Pancreas (tissue), 10 donors: ENCODE data around the gene STAG1. TPM values are rescaled to one million over a fixed set of nuclear protein-coding genes. Genes with fewer than 3 reads are reported as not detected.

Experiments used
- ATAC-seq, 4 donors: fragments of 200-7000 bp; cut with Tn5 transposase; one replicate each; pipeline versions ENCODE4 v1.8.0 to v1.9.1; 2020; ENCODE audit warnings: mild to moderate bottlenecking in 4 of 4, moderate library complexity in 4 of 4
- DNase-seq, 6 donors: peaks; one replicate each; pipeline ENCODE4 v3.0.0-alpha.2; 2020
- FAIRE-seq: peaks from 2 replicates; lab custom pipeline; 2012; peaks lifted over from hg19 to GRCh38; lab: Jason Lieb, UNC
- H3K27ac ChIP-seq, 4 donors: fragments of 200-600 bp; sonication (generic); 1 replicate in 3 of 4; 2 replicates in 1 of 4; pipeline versions ENCODE4 v1.5.0 to v1.8.0; 2020
- H3K27me3 ChIP-seq, 4 donors: fragments of 200-600 bp; one replicate each; pipeline ENCODE4 v1.8.0; 2021
- H3K36me3 ChIP-seq, 3 donors: fragments of 200-600 bp; sonication (generic) in 1 of 3; one replicate each; pipeline versions ENCODE4 v1.5.0 to v1.8.0; 2020 to 2021
- H3K4me1 ChIP-seq, 3 donors: fragments of 200-600 bp; one replicate each; pipeline ENCODE4 v1.8.0; 2021
- H3K4me3 ChIP-seq, 4 donors: fragments of 200-600 bp; sonication (generic) in 2 of 4; one replicate each; pipeline versions ENCODE4 v1.5.0 to v1.8.0; 2020 to 2021
- H3K9me3 ChIP-seq, 4 donors: fragments of 200-600 bp; one replicate each; pipeline ENCODE4 v1.8.0; 2021
- WGBS, 2 donors: extraction: QIAGEN DNeasy Blood & Tissue Kit; methylation state at CpG; one replicate each; pipeline ENCODE4 v1.1.7; 2013; 5-methylcytosine and 5-hydroxymethylcytosine counted together
- intact Hi-C, 3 donors: fragments of 100-400 bp; cut with DNase I; formaldehyde crosslinking; loops; one replicate each; pipeline versions ENCODE4 v1.11.1 to v1.14.2; 2022
- polyA plus RNA-seq, 2 donors: library from polyadenylated mRNA; stranded (reverse); fragments of 200-250 nt; gene quantifications; one replicate each; pipeline ENCODE4 v1.2.3, GENCODE V29; 2013
- total RNA-seq, 6 donors: library from RNA; stranded (reverse); fragmentation: NEBNext Ultra II Directional in 4 of 6; extraction: Animal tissue kit (Norgen Biotek cat#: 25700) in 4 of 6; gene quantifications; one replicate each; pipeline versions ENCODE4 v1.2.1 to v1.2.4, GENCODE V29; 2021 to 2023
- TF ChIP-seq, protein P1 (sequence below), 4 donors: fragments of 200-600 bp; sonication (generic) in 3 of 4; IDR thresholded peaks; one replicate each; pipeline versions ENCODE4 v1.5.0 to v1.8.0; 2021; ENCODE audit warnings: antibody characterized with exemption in 4 of 4
- donor health status: healthy with polysubstance abuse.
- donor health status: DM: no; HTN: no; CAD: no; lungs with moderate emphysema.
- donor health status: DM: no; HTN: no; CAD: no.
- donor health status: control.
- donor health status: control.
- donor health status: Bipolar disorder and iron deficiency.
- donor health status: DM: yes; HTN: yes; CAD: no.
- donor health status: DM: no; HTN: no; CAD: no.
- donor health status: DM: no; HTN: no; CAD: no.
- donor health status: DM: yes; HTN: yes; CAD: no.

The STAG1 gene
- total and polyA plus RNA-seq, 8 donors, result 6.8 to 24.1 (median 18.6) TPM

DNA sequence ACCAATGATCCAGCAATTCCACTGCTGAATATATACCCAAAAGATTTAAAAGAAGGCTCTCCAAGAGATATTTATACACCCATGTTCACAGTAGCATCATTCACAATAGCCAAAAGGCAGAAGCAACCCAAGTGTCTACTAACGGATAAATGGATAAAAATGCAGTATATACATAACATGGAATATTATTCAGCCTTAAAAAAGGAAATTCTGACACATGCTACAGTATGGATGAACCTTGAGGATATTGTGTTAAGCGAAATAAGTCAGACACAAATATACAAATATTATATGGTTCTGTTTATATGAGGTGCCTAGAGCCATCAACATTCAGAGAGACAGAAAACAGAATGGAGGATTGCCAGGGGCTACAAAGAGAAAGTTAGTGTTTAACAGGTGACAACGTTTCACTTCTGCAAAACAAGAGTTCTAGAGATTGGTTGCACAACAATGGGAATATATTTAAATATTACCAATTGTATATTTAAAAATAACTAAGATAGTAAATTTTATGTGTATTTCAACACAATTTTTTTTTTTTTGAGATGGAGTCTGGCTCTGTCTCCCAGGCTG is 69.4 kb downstream of the STAG1 start:
- intact Hi-C loops, result no loop called here
- no peak overlapping the region for H3K27ac ChIP-seq
- no peaks in the 10 kb centered on the region for H3K4me1 ChIP-seq
- H3K4me3 ChIP-seq, result no peak overlapping the region
- no peaks in the 10 kb centered on the region for H3K9me3 ChIP-seq
- DNase-seq (no peak), ATAC-seq (no peak), FAIRE-seq (no peak)
- H3K27me3 ChIP-seq, result no peaks in the 10 kb centered on the region
- TF ChIP-seq, protein P1, sequence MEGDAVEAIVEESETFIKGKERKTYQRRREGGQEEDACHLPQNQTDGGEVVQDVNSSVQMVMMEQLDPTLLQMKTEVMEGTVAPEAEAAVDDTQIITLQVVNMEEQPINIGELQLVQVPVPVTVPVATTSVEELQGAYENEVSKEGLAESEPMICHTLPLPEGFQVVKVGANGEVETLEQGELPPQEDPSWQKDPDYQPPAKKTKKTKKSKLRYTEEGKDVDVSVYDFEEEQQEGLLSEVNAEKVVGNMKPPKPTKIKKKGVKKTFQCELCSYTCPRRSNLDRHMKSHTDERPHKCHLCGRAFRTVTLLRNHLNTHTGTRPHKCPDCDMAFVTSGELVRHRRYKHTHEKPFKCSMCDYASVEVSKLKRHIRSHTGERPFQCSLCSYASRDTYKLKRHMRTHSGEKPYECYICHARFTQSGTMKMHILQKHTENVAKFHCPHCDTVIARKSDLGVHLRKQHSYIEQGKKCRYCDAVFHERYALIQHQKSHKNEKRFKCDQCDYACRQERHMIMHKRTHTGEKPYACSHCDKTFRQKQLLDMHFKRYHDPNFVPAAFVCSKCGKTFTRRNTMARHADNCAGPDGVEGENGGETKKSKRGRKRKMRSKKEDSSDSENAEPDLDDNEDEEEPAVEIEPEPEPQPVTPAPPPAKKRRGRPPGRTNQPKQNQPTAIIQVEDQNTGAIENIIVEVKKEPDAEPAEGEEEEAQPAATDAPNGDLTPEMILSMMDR (IDR thresholded peaks at IDR 0.05), result no peak
- no peaks in the 10 kb centered on the region for H3K36me3 ChIP-seq
- 81 to 86% methylated on average over 3 of the region's 3 CpGs for WGBS, 2 donors

DNA sequence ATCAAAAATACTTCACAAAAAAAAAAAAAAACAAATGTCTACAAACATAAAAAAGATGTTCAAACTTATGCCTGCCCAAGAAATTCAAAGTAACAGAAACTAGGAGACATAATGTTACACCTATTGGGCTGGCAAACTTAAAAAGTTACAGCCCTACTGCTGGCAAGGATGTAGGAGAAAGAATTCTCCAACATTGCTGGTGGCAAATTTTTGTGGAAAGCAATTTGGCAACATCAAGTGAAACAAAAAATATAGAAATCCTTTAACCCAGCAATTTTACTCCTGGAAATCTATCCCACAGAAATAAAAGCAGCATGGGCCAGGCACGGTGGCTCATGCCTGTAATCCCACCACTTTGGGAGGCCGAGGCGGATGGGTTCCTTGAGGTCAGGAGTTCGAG is 73.2 kb downstream of the STAG1 start:
- FAIRE-seq (no peak), ATAC-seq (no peak), DNase-seq (no peak)
- Histone ChIP-seq H3K27me3 (no peaks in the 10 kb centered on the region), H3K4me1 (peaks cover 0 to 10% (median 0%) of the 10 kb centered on the region in 3 donors), H3K27ac (no peak overlapping the region), H3K4me3 (no peak overlapping the region), H3K9me3 (no peaks in the 10 kb centered on the region), H3K36me3 (no peaks in the 10 kb centered on the region)
- intact Hi-C loops, result no loop called here
- TF ChIP-seq, protein P1 (IDR thresholded peaks at IDR 0.05), result no peak
- WGBS, 2 donors, result 99 to 100% methylated on average over 4 of the region's 4 CpGs

DNA sequence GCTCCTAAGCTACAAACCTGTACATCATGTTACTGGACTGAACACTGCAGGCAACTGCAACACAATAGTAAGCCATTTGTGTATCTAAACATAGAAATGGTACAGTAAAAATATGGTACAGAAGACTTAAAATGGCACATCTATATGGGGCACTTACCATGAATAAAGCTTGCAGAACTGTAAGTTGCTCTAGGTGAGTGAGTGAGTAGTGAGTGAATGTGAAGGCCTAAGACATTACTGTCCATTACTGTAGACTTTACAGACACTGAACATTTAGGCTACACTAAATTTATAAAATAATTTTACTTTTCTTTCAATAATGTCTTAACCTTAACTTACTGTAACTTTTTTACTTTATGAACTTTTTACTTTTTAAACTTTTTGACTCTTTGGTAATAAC is 76.2 kb downstream of the STAG1 start:
- peaks cover 0 to 27% (median 6%) of the 10 kb centered on the region in 3 donors for H3K4me1 ChIP-seq
- no peaks in the 10 kb centered on the region for H3K36me3 ChIP-seq
- no peak overlapping the region for H3K4me3 ChIP-seq
- no peaks in the 10 kb centered on the region for H3K9me3 ChIP-seq
- TF ChIP-seq, protein P1 (IDR thresholded peaks at IDR 0.05), result no peak
- no peaks in the 10 kb centered on the region for H3K27me3 ChIP-seq
- intact Hi-C loops, result no loop called here
- DNase-seq (no peak), ATAC-seq (no peak), FAIRE-seq (no peak)
- H3K27ac ChIP-seq, result no peak overlapping the region

DNA sequence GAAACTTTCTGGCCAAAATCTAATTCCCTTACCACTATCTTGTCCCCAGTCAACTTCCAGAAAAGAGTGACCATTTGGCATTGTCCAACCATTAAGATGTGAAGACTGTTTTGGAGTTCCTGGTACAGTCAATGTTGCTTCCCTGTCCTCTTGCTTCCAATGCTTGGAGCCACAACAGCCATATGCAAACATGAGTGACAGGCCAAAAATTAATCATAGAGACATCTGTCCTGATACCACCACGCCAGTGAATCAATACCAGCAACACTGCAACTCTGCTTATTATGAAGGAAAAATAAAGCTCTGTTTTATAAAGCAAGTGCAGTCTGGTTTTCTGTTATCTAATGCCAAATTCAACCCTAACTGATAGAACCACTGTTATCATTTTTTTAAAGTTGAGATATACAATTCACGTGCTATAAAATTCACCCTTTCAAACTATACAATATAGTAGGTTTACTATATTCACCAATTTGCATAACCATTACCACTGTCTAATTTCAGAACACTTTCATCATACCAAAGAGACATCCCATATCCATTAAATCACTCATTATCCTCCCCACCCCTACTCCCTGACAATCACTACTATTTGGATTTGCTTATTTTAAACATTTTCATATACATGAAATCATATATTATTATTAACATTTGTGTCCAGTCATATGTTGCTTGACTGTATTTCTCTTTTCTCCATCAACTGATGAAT is 76.9 kb downstream of the STAG1 start:
- H3K4me1 ChIP-seq, result peaks cover 0 to 27% (median 6%) of the 10 kb centered on the region in 3 donors
- H3K27ac ChIP-seq, result no peak overlapping the region
- H3K4me3 ChIP-seq, result no peak overlapping the region
- intact Hi-C loops, result no loop called here
- 28 to 29% methylated on average over 2 of the region's 2 CpGs for WGBS, 2 donors
- no peak for ATAC-seq
- FAIRE-seq, result no peak
- H3K9me3 ChIP-seq, result no peaks in the 10 kb centered on the region
- H3K36me3 ChIP-seq, result no peaks in the 10 kb centered on the region
- DNase-seq, result no peak
- TF ChIP-seq, protein P1 (IDR thresholded peaks at IDR 0.05), result no peak
- H3K27me3 ChIP-seq, result no peaks in the 10 kb centered on the region

DNA sequence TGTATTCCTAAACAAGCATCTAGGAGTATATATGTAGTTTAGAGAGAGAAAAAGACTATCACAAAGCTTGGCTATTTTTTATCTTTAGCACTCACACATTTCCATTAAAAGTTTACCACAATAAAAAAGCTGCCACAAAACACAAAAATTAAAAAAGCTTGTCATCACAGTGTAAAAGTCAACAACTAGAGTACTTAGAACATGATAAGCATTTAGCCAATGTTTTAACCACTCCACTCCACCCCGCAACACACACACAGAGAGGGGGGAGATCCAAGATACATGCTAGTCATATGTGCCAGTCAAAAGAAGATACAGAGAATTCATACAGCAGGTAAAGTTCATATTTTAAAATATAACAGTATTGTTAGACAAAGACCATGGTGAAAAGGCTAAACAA is 79.7 kb downstream of the STAG1 start:
- intact Hi-C loops, result no loop called here
- no peaks in the 10 kb centered on the region for H3K36me3 ChIP-seq
- DNase-seq (no peak), FAIRE-seq (no peak), ATAC-seq (peak in 3 of 4 donors; percentile 15 to 52 (median 16))
- TF ChIP-seq, protein P1 (IDR thresholded peaks at IDR 0.05), result no peak
- 43 to 60% methylated on average over 1 of the region's 1 CpG for WGBS, 2 donors
- no peak overlapping the region for H3K27ac ChIP-seq
- no peaks in the 10 kb centered on the region for H3K27me3 ChIP-seq
- H3K4me1 ChIP-seq, result peaks cover 0 to 27% (median 6%) of the 10 kb centered on the region in 3 donors
- H3K9me3 ChIP-seq, result no peaks in the 10 kb centered on the region
- no peak overlapping the region for H3K4me3 ChIP-seq
